Right kidney (tissue), 1 donor: ENCODE results near the gene WDR6.
A peak's percentile ranks its signal among the peaks of the same experiment; 100 is the strongest.

Experiments
- DNase-seq: peaks from one replicate; pipeline ENCODE4 v3.0.0-alpha.2; 2016

Gene WDR6

DNA sequence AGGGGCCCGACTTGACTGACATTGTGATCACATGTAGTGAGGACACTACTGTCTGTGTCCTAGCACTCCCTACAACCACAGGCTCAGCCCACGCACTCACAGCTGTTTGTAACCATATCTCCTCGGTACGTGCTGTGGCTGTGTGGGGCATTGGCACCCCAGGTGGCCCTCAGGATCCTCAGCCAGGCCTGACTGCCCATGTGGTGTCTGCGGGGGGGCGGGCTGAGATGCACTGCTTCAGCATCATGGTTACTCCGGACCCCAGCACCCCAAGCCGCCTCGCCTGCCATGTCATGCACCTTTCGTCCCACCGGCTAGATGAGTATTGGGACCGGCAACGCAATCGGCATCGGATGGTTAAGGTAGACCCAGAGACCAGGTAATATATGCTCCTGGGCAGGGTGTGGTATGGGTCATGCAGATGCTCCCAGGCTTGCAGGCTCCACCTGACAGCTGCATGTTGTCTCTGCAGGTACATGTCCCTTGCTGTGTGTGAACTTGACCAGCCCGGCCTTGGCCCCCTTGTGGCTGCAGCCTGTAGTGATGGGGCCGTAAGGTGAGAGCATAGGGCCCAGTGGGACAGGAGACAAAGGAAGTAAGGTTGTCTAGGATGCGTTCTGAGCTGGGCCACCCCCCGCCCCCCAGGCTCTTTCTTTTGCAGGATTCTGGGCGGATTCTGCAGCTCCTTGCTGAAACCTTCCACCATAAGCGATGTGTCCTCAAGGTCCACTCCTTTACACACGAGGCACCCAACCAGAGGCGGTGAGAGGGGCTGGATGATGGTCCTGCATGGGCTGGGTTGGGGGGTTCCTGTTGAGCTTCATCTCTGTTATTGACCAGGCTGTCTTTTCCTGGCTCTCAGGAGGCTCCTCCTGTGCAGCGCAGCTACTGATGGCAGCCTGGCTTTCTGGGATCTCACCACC, 6.8 kb downstream of the WDR6 start:
- DNase-seq: no peak

DNA sequence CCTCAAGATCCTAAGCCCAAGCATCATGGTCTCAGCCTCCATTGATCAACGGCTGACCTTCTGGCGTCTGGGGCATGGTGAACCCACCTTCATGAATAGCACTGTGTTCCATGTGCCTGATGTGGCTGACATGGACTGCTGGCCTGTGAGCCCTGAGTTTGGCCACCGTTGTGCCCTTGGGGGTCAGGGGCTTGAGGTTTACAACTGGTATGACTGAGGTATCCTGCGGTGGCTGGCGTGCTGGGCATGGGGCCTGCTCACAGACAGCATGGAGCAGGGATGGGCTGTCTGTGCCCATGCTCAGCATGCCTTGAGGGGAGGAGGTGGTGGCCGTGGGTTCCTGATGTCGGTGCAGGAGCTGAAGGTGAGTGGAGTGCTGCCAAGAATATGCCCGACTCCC, 7.9 kb downstream of the WDR6 start:
- DNase-seq: no peak

DNA sequence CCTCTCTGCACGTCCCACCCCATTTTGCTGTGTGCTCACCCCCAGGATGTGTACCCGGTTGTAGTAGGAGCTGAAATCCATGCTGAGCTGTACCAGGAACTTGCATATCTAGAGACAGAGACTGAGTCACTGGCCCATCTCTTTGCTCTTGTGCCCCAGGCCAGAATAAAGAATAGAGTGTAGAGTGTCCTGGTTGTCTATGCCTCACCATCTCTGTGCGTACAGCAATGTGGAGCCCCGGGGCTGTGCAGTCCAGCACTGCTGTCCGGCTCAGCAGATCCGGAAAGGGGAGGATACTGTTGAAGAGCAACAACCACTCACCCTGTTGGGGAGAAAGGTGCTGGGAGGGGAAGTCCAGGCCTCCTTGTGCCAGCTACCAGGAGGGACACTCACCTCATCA, 8.6 kb downstream of the WDR6 start:
- no peak for DNase-seq

DNA sequence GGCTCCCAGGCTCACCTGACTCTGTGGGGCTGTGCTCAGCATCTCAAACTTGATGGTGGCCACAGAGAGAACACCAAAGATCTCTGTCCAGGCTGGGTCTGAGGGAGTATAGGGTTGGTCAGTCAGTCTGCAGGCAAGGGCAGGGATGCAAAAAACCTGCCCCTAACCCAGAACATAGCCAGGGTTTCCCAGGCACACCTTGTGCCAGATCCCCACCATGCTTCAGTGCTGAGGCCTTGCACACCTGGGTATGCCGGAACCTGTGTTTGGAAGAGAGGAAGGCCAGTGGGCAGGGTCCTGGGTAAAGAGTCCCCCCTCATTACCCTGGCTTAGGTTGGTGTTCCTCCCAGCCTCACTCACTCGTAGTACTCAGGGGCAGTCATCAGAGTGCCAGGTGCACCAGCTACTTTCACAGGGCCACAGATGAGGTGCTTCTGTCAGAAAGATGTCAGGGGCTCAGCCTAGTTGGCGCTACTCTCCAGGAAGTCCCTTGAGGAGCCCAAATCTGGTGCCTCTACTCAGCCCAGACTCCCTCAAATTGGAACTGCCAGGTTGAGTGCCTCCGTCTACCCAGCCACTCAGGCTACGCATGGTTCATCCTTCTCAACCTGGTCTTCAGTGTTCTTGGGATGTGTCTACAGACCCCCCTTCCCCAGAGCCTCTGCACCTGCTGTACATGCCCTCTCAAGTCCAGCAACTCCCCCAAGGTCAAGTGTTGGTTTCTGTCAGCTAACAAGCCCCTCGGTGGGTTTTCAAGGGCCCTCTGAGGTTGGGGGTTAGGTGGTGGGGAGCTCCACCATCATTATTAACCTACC, 9.4 kb downstream of the WDR6 start:
- no peak for DNase-seq

DNA sequence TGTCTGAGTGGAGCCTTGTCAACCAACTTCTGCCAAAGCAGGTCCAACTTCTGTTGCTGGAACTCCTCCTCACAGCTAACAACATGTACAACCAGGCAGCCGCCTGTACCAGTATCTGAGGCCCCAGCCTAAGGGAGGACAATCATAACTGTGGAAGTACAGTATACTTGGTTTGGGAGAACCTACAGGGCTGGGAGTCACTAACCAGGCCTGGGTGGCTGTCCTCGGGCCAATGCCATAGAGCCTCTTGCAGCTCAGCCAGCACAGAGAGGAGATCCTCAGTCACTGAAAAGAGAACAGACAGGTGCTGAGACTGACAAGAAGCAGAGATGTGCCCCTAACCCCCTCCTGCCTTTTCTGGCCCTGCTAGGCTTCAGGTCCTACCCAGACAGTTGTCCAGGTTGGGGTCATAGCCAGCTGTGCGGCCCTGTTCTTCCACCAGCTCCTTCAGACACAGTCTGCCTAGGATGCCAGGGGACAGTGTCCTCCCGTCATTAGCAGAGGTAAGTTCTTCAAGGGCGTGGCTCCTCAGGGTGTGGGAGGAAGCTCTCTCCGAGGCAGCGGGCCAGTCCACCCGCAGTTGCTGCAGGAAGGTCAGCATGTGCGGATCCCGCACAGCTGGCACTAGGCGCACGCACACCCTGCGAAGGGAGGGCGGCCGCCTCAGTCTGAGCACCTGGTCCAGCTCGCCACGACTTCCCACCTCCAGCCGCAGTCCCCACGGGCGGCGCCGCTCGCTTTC, 10.2 kb downstream of the WDR6 start:
- DNase-seq: no peak

GRCh38 chr3:49017971-49018706, 10.9 kb downstream of the WDR6 start, which contains the start of gene DALRD3:
TSS of gene DALRD3 (minus strand) at chr3:49018580. CDS start at chr3:49018564, 16 bp downstream.
- peak; percentile 91 for DNase-seq

GRCh38 chr3:49018707-49019006, 11.5 kb downstream of the WDR6 start:
- no peak for DNase-seq

GRCh38 chr3:49019941-49020329, 12.7 kb downstream of the WDR6 start:
- DNase-seq: no peak

DNA sequence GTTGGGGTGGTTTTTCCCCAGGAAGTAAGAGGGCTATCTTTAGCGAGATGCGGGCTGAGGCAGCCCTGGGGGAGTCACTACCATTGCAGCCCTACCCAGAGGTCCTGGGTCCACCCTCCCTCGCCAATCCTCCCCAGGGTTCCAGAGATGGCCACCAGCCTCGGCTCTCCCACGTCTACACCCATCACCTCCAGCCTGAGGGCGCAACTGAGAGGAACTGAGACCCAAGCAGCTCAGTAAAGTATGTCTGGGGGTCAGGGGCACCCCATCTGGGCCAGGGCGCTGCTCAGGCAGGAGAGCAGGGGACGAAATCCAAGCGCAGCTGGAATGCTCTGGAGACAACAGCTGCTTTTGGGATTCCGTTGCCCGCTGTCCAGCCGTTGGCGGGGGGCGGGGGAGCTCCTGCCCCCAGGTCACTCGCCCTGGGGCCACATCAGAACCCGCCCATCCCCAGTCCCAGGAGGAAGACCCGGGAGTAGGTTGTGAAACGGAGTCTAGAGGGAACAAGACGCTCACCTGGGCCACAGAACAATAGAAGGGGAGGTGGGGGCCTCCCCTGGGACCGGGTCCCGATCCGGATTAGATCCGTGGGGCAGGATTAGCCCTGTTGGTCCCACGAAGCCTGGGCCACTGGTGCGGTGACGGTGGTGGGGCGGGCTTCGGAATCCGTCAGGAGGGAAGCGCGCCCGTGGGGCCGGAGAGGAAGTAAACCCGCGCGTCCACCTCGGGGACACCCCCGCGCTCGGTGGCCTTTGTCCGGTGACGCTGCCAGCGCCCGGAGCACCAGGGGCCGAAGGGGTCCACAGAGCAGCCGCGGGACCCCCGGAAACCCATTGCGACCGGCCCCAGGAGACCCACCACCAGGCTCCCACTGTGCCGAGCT, 13.4 kb downstream of the WDR6 start:
- DNase-seq: peak; percentile 62

DNA sequence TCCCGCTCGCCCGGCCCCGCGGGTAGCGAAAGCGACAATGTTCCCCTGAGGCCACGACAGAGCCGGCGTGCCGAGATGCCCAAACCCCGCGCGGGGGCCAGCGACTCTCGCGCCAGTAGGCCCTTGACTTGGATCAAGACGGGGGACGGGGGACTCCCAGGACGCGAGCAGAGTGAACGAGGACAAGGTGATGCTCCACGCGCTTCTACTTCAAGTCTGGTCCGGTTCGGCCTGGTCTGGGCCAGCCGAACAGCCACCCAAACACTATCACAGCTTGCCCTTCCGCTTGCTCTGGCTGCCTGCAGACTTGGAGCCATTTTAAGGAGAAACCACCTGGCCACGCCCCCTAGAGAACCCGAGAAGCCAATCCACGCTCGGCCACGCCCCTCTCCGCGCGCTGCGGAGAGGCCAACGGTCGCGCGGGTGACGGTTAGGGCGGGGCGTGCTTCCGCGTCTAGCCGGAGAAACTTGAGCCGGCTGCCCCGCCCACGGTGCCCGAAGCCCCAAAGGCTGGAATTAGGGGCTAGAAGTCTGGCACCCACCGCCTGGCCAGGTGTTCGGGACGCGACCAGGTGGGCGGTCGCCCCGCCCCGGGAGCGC, 14.1 kb downstream of the WDR6 start:
- peak; percentile 98 for DNase-seq

- DNase-seq: no peak
Measured at GRCh38 chr3:49021813-49022687, 14.9 kb downstream of the WDR6 start, which contains the start of gene NDUFAF3. TSS of gene NDUFAF3 (plus strand) at chr3:49022121. CDS start at chr3:49022145, 24 bp downstream.

DNA sequence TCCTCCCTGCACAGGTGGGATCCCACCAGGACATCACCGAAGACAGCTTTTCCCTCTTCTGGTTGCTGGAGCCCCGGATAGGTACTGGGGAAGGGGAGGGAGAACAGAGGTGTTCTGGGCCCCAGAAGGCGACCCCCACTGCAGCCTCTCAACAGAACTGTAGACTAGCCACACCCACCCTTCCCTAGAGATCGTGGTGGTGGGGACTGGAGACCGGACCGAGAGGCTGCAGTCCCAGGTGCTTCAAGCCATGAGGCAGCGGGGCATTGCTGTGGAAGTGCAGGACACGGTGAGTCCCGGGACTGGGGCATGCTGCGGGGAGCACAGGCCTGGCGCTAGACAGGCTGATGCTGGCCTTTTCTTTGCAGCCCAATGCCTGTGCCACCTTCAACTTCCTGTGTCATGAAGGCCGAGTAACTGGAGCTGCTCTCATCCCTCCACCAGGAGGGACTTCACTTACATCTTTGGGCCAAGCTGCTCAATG, 15.5 kb downstream of the WDR6 start:
- no peak for DNase-seq

GRCh38 chr3:49023775-49024174, 16.6 kb downstream of the WDR6 start:
- DNase-seq: no peak

- no peak for DNase-seq
Measured at GRCh38 chr3:49024449-49024848, 17.3 kb downstream of the WDR6 start.

DNA sequence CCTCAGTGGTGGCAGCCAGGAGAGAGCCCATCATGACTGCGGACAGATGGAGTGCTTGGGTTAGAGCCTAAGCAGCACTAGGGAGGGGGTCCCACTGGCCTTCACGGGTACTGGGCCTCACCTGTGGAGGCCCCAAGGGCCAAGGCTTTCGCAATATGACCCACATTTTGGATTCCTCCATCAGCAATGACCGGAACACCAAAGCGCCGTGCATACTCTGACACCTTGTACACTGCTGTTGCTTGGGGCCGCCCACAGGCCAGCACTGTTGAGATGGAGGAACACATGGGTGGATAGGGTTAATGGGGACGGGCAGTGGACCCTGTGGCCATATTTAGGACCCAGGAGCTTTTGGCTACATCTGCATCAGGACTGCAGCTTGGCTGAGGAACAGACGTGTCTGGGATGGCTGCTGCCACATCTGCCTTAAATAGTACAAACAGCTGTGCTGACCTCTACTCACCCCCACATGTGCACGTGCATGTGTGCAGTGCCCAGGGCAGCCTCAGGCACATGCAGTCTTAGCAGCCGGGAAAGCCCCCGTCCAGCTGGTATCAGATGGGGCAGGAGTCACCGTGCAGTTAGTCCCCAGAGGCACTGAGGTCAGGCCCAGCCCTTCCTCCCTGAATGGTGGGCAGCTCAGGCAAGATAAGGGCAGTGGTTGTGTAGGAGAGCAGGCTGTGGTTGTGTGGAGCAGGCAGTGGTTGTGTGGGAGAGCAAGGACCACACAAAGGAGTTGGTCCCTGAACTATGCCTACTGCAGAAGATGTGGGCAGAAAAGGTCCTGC, 18.0 kb downstream of the WDR6 start:
- DNase-seq: no peak

DNA sequence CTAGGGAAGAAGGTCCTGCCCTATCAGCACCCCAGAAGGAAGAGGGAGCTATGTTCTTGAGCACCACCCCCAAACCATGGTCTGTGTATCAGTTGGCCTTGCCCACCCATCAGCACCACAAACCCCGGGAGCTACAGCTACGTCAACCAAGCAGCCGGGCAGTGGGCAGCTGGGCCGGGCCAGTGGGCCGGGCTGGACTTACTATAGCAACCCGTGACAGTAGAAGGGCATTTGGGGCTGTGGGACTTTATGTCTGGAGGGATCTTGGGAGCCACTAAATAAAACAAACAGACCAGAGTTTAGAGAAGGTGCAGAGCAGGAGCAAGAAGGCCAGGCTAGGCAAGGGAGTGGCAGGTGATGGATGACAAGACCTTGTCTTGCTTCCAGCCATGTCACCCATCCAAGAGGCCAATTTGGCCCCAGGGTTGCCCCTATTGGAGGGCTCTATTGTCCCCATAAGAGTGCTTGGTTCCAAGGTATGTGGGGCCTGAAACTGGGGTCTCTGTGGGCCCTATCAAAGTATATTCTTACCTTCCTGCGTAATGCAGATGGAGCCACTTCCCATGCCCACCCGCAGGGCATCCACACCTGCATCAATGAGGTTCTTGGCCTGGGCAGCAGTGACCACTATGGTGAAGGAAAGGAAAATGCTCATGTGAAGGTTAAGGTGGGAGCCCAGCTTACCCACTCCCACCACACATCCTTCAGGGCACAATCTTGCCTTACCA, 18.8 kb downstream of the WDR6 start:
- DNase-seq: no peak

DNA sequence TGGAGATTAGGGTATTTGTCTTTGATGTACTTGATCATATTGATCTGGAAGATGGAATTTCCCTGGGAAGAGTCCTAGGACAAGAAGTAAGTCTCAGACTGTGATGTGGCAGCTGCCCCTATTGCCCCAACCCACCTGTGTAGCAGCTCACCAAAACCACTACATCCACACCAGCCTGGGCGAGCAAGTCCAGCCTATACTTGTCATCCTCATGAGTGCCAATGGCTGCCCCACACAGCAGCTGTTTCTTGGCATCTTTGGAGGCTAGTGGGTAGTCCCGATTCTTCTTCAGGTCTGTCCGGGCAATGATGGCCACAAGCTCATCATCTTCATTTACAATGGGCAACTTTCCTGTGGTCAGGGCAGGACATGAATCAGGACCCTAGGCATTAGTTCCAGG, 19.3 kb downstream of the WDR6 start:
- DNase-seq: no peak

DNA sequence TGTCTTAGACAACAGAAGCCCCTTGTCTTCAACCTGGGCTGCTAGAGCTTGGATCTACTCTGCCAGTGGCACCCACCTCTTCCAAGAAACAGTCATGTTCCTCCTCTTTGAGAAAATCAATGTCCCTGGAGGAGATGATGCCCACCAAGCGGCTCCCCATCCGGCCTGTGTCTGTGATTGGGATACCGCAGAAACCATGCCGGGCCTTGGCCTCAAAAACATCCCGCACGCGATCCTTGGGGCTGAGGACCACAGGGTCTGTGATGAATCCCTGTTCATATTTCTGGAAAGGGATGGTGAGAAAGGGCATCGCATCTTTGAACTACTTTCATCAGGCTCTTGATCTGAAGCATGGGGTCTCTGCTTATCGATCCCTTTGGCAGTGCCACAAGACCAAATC, 20.4 kb downstream of the WDR6 start:
- DNase-seq: no peak
